Breast epithelium (tissue), 3 donors: ENCODE results near the gene NECTIN4.

Source experiments
- CTCF ChIP-seq, 3 donors: fragments of 450-650 bp; IDR thresholded peaks; one replicate each; pipeline ENCODE4 v1.5.1; 2016 to 2017; ENCODE audit warnings: antibody characterized with exemption in 3 of 3, mild to moderate bottlenecking in 3 of 3, moderate library complexity in 3 of 3
- POLR2A ChIP-seq: fragments of 450-650 bp; IDR thresholded peaks from one replicate; pipeline ENCODE4 v1.6.1; 2016; ENCODE audit warnings: antibody characterized with exemption, mild to moderate bottlenecking, moderate library complexity
- POLR2AphosphoS5 ChIP-seq, 3 donors: sonication (generic); formaldehyde crosslinking; IDR thresholded peaks; one replicate each; pipeline ENCODE4 v1.6.1; 2017; ENCODE audit warnings: antibody characterized with exemption in 3 of 3

- TF ChIP-seq POLR2A: no peak
- TF ChIP-seq POLR2AphosphoS5 (IDR thresholded peaks at IDR 0.05): no peak
- TF ChIP-seq CTCF (IDR thresholded peaks at IDR 0.05): no peak
Measured at GRCh38 chr1:161111527-161111926, 22.2 kb upstream of the NECTIN4 start.
